Measurements from ENCODE around the gene PSMD13. TPM values are rescaled to one million over a fixed set of nuclear protein-coding genes. Genes with fewer than 3 reads are reported as not detected.

Gene PSMD13
- total and polyA plus RNA-seq, 2 experiments from 2014 or later = 91.8 to 146 TPM

DNA sequence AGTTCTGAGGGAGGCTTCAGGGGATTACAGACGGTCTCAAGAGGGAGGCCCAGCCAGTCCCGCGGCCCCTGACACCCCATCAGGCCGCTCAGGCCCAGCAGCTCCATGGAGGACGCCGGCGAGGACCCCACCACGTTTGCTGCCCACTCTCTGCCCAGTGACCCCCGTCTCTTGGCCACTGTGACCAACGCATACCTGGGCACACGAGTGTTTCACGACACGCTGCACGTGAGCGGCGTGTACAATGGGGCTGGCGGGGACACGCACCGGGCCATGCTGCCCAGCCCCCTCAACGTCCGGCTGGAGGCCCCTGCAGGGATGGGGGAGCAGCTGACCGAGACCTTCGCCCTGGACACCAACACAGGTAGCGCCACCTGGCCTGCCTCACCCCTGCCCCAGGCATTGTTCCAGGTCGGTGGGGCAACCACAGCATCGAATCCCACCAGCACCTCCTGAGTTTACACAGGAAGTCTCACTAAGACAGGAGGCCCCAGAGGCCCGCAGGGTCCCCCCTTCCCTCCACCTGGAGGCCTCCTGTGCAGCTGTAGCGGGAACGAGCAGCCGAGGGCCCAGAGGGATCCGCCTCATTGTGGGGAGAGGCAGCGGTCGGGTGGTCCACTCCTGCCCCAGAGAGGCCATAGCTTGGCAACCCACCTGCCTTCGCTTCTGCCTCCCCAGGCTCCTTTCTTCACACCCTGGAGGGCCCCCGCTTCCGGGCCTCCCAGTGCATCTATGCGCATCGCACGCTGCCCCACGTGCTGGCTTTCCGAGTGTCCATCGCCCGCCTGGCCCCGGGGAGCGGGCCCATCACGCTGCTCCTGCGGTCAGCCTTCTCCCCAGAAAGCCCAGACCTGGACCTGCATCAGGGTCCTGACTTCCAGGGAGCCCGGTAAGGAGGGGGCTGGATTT, 53.2 kb downstream of the PSMD13 start:
- Histone ChIP-seq H3K9me3 (ENCODE audit: low read depth) (no peaks in the 10 kb centered on the region), H3K4me3 (no peak overlapping the region), H3K4me2 (peak overlapping the region; percentile 98), H3K27ac (no peak overlapping the region), H3K4me1 (ENCODE audit: insufficient read depth) (peaks cover 19% of the 10 kb centered on the region), H3K27me3 (no peaks in the 10 kb centered on the region), H2AFZ (no peak overlapping the region), H3K36me3 (replicated peaks; ENCODE audit: insufficient read depth, low read depth) (no peaks in the 10 kb centered on the region), H3K79me2 (no peaks in the 10 kb centered on the region), H3K9me2 (replicated peaks; ENCODE audit: insufficient read depth) (no peaks in the 10 kb centered on the region), H4K20me1 (ENCODE audit: insufficient read depth, poor library complexity, severe bottlenecking) (no peaks in the 10 kb centered on the region)
- 79% methylated on average over 44 of the region's 48 CpGs for WGBS (ENCODE audit: low lambda C conversion rate, missing lambda C conversion rate)
- TF ChIP-seq EZH2 (IDR thresholded peaks at IDR 0.05; ENCODE audit: borderline replicate concordance) (no peak), EZH2phosphoT487 (IDR thresholded peaks at IDR 0.05; ENCODE audit: low read depth, severe bottlenecking, unreplicated experiment) (no peak)
- TF ChIP-seq, protein P1, sequence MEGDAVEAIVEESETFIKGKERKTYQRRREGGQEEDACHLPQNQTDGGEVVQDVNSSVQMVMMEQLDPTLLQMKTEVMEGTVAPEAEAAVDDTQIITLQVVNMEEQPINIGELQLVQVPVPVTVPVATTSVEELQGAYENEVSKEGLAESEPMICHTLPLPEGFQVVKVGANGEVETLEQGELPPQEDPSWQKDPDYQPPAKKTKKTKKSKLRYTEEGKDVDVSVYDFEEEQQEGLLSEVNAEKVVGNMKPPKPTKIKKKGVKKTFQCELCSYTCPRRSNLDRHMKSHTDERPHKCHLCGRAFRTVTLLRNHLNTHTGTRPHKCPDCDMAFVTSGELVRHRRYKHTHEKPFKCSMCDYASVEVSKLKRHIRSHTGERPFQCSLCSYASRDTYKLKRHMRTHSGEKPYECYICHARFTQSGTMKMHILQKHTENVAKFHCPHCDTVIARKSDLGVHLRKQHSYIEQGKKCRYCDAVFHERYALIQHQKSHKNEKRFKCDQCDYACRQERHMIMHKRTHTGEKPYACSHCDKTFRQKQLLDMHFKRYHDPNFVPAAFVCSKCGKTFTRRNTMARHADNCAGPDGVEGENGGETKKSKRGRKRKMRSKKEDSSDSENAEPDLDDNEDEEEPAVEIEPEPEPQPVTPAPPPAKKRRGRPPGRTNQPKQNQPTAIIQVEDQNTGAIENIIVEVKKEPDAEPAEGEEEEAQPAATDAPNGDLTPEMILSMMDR (IDR thresholded peaks at IDR 0.05; ENCODE audit: poor library complexity) = no peak
- no peak for DNase-seq (ENCODE audit: low spot score)

DNA sequence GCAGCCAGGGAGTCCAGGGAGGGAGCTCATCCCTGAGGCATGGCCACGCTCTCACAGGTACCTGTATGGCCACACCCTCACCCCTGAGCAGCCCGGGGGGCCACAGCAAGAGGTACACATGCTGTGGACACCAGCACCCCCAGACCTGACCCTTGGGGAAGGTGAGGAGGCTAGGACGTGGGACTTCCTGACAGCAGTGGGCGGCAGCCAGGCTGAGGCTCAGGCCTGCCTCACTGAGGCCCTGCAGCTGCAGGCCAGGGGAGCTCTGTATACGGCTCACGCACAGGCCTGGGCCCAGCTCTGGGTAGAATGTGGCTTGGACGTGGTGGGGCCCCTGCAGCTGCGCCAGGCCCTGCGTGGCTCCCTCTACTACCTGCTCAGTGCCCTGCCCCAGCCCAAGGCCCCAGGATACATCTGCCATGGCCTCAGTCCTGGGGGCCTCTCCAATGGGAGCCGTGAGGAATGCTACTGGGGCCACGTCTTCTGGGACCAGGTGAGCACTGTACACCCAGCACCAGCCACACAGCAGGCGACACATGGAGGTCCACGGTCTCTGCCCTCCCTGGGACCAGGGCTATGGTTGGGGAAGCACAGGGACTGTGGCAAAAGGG, 54.0 kb downstream of the PSMD13 start:
- Histone ChIP-seq H2AFZ (no peak overlapping the region), H4K20me1 (ENCODE audit: insufficient read depth, poor library complexity, severe bottlenecking) (no peaks in the 10 kb centered on the region), H3K4me2 (peak overlapping the region; percentile 98), H3K27ac (no peak overlapping the region), H3K4me3 (no peak overlapping the region), H3K36me3 (replicated peaks; ENCODE audit: insufficient read depth, low read depth) (no peaks in the 10 kb centered on the region), H3K9me3 (ENCODE audit: low read depth) (no peaks in the 10 kb centered on the region), H3K4me1 (ENCODE audit: insufficient read depth) (peaks cover 19% of the 10 kb centered on the region), H3K27me3 (no peaks in the 10 kb centered on the region), H3K79me2 (no peaks in the 10 kb centered on the region), H3K9me2 (replicated peaks; ENCODE audit: insufficient read depth) (no peaks in the 10 kb centered on the region)
- TF ChIP-seq, protein P1 (IDR thresholded peaks at IDR 0.05; ENCODE audit: poor library complexity) = no peak
- TF ChIP-seq EZH2 (IDR thresholded peaks at IDR 0.05; ENCODE audit: borderline replicate concordance) (no peak), EZH2phosphoT487 (IDR thresholded peaks at IDR 0.05; ENCODE audit: low read depth, severe bottlenecking, unreplicated experiment) (no peak)
- 90% methylated on average over 13 of the region's 13 CpGs for WGBS (ENCODE audit: low lambda C conversion rate, missing lambda C conversion rate)
- no peak for DNase-seq (ENCODE audit: low spot score)

DNA sequence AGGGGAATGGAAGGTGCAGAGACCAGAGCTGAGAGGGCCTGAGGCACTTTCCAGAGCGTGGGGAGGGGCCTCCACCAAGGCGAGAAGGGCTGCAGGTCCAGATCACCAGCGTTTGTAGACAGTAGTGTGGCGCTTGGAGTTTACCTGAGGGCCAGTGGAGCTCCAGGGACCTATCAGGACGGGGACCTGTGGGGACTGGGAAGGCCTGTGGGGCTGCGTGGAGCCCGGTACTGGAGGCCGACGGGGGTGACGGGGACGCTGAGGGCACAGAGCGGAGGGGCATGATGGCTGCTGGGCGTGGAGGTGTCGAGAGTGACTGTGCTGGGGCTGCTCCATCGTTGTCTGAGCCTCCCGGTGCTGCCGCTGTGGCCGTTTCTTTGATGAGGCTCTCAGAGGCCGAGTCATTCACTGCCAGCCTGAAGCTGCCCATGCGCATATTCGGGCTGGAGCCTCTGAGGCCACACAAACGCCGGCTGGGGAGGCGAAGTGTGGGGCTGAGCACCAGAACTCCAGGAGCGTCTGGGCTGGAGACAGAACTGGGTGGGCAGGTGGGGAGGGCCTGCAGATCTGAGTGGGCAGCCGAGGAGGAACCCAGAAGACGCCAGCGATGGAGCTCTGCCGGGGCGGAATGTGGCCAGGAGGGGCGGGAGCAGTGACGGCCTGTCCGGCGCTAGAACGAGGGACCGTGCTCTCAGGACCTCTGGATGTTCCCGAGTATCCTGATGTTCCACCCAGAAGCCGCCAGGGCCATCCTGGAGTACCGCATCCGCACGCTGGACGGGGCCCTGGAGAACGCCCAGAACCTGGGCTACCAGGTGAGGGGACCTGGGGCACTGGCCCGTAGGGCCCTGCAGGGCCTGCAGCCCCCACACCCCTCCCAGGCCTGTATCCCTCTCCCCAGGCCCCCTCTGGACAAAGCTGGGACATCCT, 54.8 kb downstream of the PSMD13 start:
- no peak overlapping the region for H3K27ac ChIP-seq
- H3K27me3 ChIP-seq = no peaks in the 10 kb centered on the region
- DNase-seq (ENCODE audit: low spot score) = no peak
- H3K36me3 ChIP-seq (replicated peaks; ENCODE audit: insufficient read depth, low read depth) = no peaks in the 10 kb centered on the region
- no peaks in the 10 kb centered on the region for H4K20me1 ChIP-seq (ENCODE audit: insufficient read depth, poor library complexity, severe bottlenecking)
- H3K4me3 ChIP-seq = no peak overlapping the region
- H3K9me2 ChIP-seq (replicated peaks; ENCODE audit: insufficient read depth) = no peaks in the 10 kb centered on the region
- no peaks in the 10 kb centered on the region for H3K79me2 ChIP-seq
- 90% methylated on average over 32 of the region's 44 CpGs for WGBS (ENCODE audit: low lambda C conversion rate, missing lambda C conversion rate)
- no peak overlapping the region for H3K4me2 ChIP-seq
- peaks cover 19% of the 10 kb centered on the region for H3K4me1 ChIP-seq (ENCODE audit: insufficient read depth)
- TF ChIP-seq, protein P1 (IDR thresholded peaks at IDR 0.05; ENCODE audit: poor library complexity) = no peak
- TF ChIP-seq EZH2phosphoT487 (IDR thresholded peaks at IDR 0.05; ENCODE audit: low read depth, severe bottlenecking, unreplicated experiment) = no peak
- TF ChIP-seq EZH2 (IDR thresholded peaks at IDR 0.05; ENCODE audit: borderline replicate concordance) = no peak
- H2AFZ ChIP-seq = no peak overlapping the region
- no peaks in the 10 kb centered on the region for H3K9me3 ChIP-seq (ENCODE audit: low read depth)

All from hepatocyte (in vitro differentiated cells).